Naive thymus-derived CD8-positive, alpha-beta T cell (primary cell): ENCODE results near the gene ADGRD1. TPM values are rescaled to one million over a fixed set of nuclear protein-coding genes. Genes with fewer than 3 reads are reported as not detected.

Source experiments
- ATAC-seq, 2 donors: fragments of 150-1000 bp; cut with Tn5 transposase in 1 of 2; sonication (Bioruptor Pico), chemical (Tn5 transposase) in 1 of 2; 1 replicate in 1 of 2; 2 replicates in 1 of 2; pipeline ENCODE4 v1.10.0; 2021; ENCODE audit warnings: mild to moderate bottlenecking in 2 of 2, moderate library complexity in 2 of 2
- POLR2A ChIA-PET: fragments of 350-600 bp; sonication (Branson Sonifier 250); formaldehyde crosslinking; loops from one replicate; lab custom pipeline; 2021; ENCODE audit warnings: antibody characterized with exemption; lab: Charles Lee
- DNase-seq, 10 donors: peaks; one replicate each; pipeline versions ENCODE4 v3.0.0 to v3.0.0-alpha.2; 2020 to 2022
- H3K27ac Mint-ChIP-seq, 10 donors: one replicate each; pipeline ENCODE4 v1.8.0; 2020 to 2022; ENCODE audit warnings: mild to moderate bottlenecking in 10 of 10, mixed read lengths in 10 of 10, moderate library complexity in 4 of 10, inconsistent platforms in 1 of 10
- H3K27me3 Mint-ChIP-seq, 5 donors: one replicate each; pipeline ENCODE4 v1.8.0; 2021 to 2022; ENCODE audit warnings: mixed read lengths in 5 of 5
- H3K36me3 Mint-ChIP-seq, 3 donors: one replicate each; pipeline ENCODE4 v1.8.0; 2020 to 2022; ENCODE audit warnings: mixed read lengths in 3 of 3, mild to moderate bottlenecking in 2 of 3, inconsistent platforms in 1 of 3
- H3K4me1 Mint-ChIP-seq, 4 donors: one replicate each; pipeline ENCODE4 v1.8.0; 2021 to 2022; ENCODE audit warnings: mixed read lengths in 4 of 4
- H3K4me3 Mint-ChIP-seq, 10 donors: one replicate each; pipeline ENCODE4 v1.8.0; 2020 to 2022; ENCODE audit warnings: mild to moderate bottlenecking in 10 of 10, mixed read lengths in 10 of 10, moderate library complexity in 6 of 10, inconsistent platforms in 1 of 10
- H3K9me3 Mint-ChIP-seq, 9 donors: one replicate each; pipeline ENCODE4 v1.8.0; 2020 to 2022; ENCODE audit warnings: mixed read lengths in 9 of 9, mild to moderate bottlenecking in 3 of 9, inconsistent platforms in 1 of 9, moderate library complexity in 1 of 9
- polyA plus RNA-seq, 3 donors: library from polyadenylated mRNA; unstranded; fragments of 300-500 nt; fragmentation: Illumina TruSeq; gene quantifications; one replicate each; pipeline ENCODE4 v1.2.3, GENCODE V29; 2021
- total RNA-seq, 8 experiments: library from RNA in 2 of 8; stranded (reverse) in 2 of 8; gene quantifications; one replicate each; pipeline ENCODE4 v1.2.3 and lab custom pipeline; 2021 to 2026

Gene ADGRD1
- total and polyA plus RNA-seq, 5 experiments from 2014 or later, result 0.20 to 0.36 (median 0.34) TPM; not detected in 2

DNA sequence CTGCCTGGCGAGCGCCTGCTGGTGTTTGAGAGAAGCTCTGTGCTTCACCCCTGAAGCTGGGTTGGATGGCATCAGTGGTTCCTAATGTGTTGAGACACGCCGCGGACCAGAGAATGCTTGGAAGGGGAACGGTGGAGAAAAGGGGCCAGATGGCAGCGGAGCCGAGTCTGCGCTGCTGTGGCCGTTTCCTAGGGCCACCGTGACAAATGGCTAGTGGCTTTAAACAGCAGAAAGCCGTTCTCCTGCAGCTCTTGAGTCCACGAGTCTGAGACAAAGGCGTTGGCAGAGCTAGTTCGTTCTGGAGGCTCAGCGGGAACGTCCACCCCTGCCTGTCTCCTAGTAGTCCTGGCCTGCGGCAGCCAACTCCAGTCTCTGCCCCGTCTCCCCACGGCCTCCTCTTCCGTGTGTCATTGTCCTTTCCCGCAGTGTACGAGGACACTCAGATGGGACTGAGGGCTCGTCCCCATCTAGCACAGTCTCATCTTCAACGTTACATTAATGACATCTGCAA lies 103.6 kb downstream of the ADGRD1 start:
- no peaks in the 10 kb centered on the region for H3K36me3 Mint-ChIP-seq
- H3K9me3 Mint-ChIP-seq, result no peaks in the 10 kb centered on the region
- no peak overlapping the region for H3K27ac Mint-ChIP-seq
- peaks cover 0 to 8% (median under 1%) of the 10 kb centered on the region in 4 donors for H3K4me1 Mint-ChIP-seq
- POLR2A ChIA-PET, result no interaction called here
- no peak overlapping the region for H3K4me3 Mint-ChIP-seq
- no peak for ATAC-seq
- H3K27me3 Mint-ChIP-seq, result peaks cover 3 to 17% (median 9%) of the 10 kb centered on the region in 5 donors
- peak in 2 of 10 donors; percentile 2 to 52 for DNase-seq

DNA sequence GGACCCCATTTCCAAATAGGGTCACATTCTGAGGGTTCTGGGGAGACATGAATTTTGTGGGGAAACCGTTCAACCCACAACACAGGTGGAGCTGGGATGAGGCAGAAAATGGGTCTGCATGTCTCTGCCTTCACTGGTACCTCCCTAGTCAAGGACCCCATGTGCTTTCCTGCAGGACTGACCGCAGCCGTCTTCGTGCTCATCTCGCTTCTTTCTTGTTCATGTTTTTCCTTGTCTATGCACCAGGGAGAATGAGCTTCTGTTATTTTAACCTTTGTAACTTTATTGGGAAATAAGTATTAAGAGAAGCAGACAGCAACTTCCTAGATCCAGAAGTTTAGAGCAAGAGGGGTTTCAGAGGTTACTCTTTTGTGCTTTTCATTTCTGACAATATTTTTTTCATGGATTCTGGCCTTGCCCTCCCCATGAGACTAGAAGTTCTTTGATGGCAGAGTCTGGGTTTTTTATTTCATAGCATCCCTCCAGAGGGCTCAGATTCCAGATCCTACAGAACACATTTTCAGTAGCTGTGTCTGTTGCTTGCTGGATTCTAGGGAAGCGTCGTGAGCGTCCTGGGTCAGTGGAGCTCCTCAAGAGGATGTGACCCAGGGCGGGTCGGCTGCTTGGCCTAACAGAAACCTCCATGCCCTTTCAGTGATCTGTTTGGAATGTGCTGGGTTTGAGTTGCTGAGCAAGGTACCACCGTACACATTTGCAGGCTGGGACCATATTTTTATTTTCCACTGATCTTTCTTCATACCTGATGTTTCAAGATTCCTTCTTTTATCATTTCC lies 104.2 kb downstream of the ADGRD1 start:
- Mint-ChIP-seq H3K36me3 (no peaks in the 10 kb centered on the region), H3K9me3 (no peaks in the 10 kb centered on the region), H3K27ac (no peak overlapping the region), H3K4me1 (peaks cover 0 to 8% (median under 1%) of the 10 kb centered on the region in 4 donors), H3K4me3 (no peak overlapping the region), H3K27me3 (peaks cover 3 to 17% (median 10%) of the 10 kb centered on the region in 5 donors)
- DNase-seq, result no peak
- ATAC-seq, result no peak
- POLR2A ChIA-PET, result no interaction called here

DNA sequence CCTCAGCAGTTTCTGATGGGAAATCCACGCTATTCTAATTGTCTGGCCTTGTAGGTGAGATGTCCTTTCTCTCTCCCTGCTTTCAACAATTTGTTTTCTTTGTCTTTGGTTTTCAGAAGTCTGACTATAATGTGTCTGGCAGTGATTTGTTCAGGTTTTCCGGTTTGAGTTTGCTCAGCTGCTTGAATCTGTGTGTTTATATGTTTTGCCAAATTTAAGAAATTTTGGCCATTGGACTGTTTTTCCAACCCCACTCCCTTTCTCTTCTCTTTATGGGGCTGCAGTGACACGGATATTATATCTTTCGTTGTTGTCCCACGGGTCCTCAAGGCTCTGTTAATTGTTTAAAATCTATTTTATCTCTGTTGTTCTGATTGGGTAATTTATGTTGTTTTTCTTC lies 105.0 kb downstream of the ADGRD1 start:
- no peak overlapping the region for H3K4me3 Mint-ChIP-seq
- POLR2A ChIA-PET, result no interaction called here
- H3K4me1 Mint-ChIP-seq, result peaks cover 0 to 8% (median under 1%) of the 10 kb centered on the region in 4 donors
- DNase-seq (no peak), ATAC-seq (no peak)
- no peaks in the 10 kb centered on the region for H3K9me3 Mint-ChIP-seq
- no peak overlapping the region for H3K27ac Mint-ChIP-seq
- peaks cover 5 to 17% (median 12%) of the 10 kb centered on the region in 5 donors for H3K27me3 Mint-ChIP-seq
- no peaks in the 10 kb centered on the region for H3K36me3 Mint-ChIP-seq

DNA sequence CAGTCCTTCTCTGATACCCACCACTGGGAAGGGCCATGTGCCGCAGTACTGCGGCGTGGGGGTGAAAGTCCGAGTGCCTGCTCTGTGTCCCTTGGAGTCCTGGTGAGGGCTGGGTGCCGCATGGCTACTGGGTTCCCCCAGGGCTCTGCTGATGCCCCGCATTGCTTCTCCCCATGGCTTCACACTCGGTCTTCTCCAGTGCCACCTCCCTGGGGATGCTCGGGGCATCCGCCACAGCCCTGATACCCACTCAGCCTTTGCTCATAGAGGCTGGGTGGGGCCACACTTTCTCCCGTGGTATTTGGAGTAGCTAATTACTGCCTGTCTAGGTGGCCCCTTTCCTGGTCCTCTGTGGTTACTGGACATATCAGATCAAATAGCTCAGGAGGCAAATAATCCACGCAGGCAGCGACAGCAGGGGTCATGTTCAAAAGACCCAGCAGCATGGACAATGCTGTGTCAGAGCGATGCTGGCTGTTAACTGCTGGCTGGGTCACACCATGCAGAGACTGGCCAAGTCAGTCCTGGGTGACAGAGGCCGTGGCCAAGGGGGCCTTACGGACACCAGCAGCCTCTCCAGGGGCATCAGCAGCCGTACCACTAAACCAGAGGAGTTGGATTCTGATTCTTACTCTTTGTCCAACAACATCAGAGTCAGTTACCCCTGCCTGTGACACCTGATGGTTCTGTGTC lies 106.5 kb downstream of the ADGRD1 start:
- no peak overlapping the region for H3K27ac Mint-ChIP-seq
- peak in 2 of 10 donors; percentile 14 to 50 for DNase-seq
- H3K36me3 Mint-ChIP-seq, result no peaks in the 10 kb centered on the region
- no peak for ATAC-seq
- POLR2A ChIA-PET, result no interaction called here
- H3K9me3 Mint-ChIP-seq, result no peaks in the 10 kb centered on the region
- H3K27me3 Mint-ChIP-seq, result peaks cover 8 to 29% (median 18%) of the 10 kb centered on the region in 5 donors
- H3K4me3 Mint-ChIP-seq, result no peak overlapping the region
- peaks cover 0 to 14% (median 2%) of the 10 kb centered on the region in 4 donors for H3K4me1 Mint-ChIP-seq

DNA sequence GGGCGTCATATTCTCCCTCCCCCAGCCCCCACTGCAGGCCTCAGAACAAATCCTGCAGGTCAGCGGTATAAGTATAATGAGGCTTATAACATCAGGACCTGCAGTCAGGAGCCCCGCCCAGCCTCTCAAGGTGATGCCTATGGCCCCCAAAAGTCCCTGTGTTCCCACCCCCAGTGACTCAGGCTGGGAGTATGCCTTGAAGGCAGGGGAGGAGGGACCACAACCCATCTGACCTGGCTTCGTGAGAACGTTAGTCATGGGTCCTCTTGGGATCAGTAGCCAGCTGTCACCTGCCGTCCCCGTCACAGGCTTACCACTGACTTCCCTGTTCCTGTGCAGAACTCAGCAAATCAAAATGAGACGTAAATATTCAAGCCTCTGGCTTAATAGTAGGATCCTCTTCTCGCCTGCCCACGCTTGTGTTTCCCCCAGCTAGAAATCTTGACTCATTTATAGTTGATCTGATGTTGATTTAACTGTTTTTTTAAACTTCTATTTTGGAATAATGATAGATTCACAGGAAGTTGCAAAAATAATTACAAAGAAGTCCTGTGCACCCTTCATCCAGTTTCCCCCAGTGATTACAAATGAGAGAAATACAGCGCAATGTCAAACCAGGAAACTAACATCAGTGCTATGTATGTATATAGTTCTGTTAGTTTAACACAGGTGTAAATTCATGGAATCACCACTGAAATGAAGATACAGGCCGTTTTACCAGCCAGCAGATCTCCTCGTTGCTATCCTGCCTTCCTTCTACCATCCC lies 107.5 kb downstream of the ADGRD1 start:
- DNase-seq, result peak in 1 of 10 donors; percentile 50
- H3K4me3 Mint-ChIP-seq, result no peak overlapping the region
- no peak overlapping the region for H3K27ac Mint-ChIP-seq
- no peaks in the 10 kb centered on the region for H3K9me3 Mint-ChIP-seq
- no peaks in the 10 kb centered on the region for H3K36me3 Mint-ChIP-seq
- ATAC-seq, result no peak
- H3K4me1 Mint-ChIP-seq, result peaks cover 0 to 5% (median 2%) of the 10 kb centered on the region in 4 donors
- peaks cover 8 to 35% (median 24%) of the 10 kb centered on the region in 5 donors for H3K27me3 Mint-ChIP-seq
- POLR2A ChIA-PET, result no interaction called here

DNA sequence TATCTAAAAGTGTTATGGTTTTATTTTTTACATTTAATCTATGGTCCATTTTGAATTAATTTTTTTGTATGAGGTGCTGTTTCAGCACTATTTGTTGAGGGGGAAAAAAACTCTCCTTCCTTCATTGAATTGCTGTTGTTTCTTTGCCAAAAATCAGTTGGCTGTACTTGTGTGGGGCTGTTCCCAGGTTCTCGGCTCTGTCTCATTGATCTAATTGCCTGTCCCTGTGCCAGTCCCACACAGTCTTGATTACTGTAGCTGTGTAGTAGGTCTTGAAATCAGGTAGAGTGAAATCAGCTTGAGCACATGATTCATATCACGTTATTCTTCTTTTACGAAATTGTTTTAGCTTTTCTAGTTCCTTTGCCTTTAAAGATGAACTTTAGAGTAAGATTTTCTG lies 109.7 kb downstream of the ADGRD1 start:
- peaks cover 0 to 5% (median 2%) of the 10 kb centered on the region in 4 donors for H3K4me1 Mint-ChIP-seq
- DNase-seq, result no peak
- peaks cover 5 to 49% (median 31%) of the 10 kb centered on the region in 5 donors for H3K27me3 Mint-ChIP-seq
- no peak overlapping the region for H3K27ac Mint-ChIP-seq
- no peaks in the 10 kb centered on the region for H3K36me3 Mint-ChIP-seq
- H3K4me3 Mint-ChIP-seq, result no peak overlapping the region
- H3K9me3 Mint-ChIP-seq, result no peaks in the 10 kb centered on the region
- no peak for ATAC-seq
- POLR2A ChIA-PET, result no interaction called here

DNA sequence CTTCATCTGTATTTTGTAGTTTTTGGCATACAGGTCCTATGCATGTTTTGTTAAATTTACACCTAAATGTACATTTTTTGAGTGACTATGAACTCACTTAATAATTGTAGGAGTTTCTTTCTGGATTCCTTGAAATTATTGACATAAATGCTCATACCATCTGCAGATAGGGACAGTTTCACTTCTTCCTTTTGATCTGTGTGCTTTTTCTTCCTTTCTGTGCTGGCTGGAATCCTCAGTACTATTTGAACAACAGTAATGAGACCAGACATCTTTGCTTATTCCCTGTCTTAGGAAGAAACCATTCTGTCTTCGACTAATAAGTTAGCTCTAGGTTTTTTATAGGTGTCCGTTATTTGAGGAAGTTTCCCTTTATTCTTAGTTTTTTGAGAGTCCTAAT lies 110.3 kb downstream of the ADGRD1 start:
- no peak overlapping the region for H3K27ac Mint-ChIP-seq
- H3K4me3 Mint-ChIP-seq, result no peak overlapping the region
- peaks cover 0 to 5% (median 2%) of the 10 kb centered on the region in 4 donors for H3K4me1 Mint-ChIP-seq

DNA sequence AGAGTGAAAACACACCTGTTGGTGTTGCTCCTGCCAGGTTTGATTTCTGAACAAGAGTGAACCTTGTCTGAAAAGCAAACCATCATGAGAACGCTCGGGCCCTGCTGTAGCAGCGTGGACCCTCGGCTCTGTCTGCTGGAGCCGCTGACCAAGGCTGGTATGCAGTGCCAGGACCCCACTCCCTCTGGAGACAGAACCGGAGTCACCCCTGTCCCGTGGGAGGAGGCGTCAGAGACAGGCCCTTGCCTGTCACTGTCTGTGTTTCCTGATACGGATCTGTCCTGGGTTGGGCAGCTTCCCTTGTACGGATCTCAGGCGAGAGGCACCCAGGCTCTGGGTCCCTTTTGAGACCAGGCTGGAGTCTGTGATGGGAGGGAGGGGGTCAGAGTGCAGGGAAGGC lies 111.6 kb downstream of the ADGRD1 start:
- POLR2A ChIA-PET, result no interaction called here
- no peaks in the 10 kb centered on the region for H3K36me3 Mint-ChIP-seq
- DNase-seq, result no peak
- H3K4me1 Mint-ChIP-seq, result peaks cover 0 to 5% (median 2%) of the 10 kb centered on the region in 4 donors
- peaks cover 5 to 49% (median 31%) of the 10 kb centered on the region in 5 donors for H3K27me3 Mint-ChIP-seq
- no peaks in the 10 kb centered on the region for H3K9me3 Mint-ChIP-seq
- peak overlapping the region in 2 of 10 donors; percentile 52 to 67 for H3K27ac Mint-ChIP-seq
- ATAC-seq, result no peak
- no peak overlapping the region for H3K4me3 Mint-ChIP-seq

More for the DNA sequence above, 110.3 kb downstream of the ADGRD1 start:
- ATAC-seq (no peak), DNase-seq (no peak)
- H3K9me3 Mint-ChIP-seq, result no peaks in the 10 kb centered on the region
- POLR2A ChIA-PET, result no interaction called here
- no peaks in the 10 kb centered on the region for H3K36me3 Mint-ChIP-seq
- peaks cover 5 to 49% (median 31%) of the 10 kb centered on the region in 5 donors for H3K27me3 Mint-ChIP-seq

DNA sequence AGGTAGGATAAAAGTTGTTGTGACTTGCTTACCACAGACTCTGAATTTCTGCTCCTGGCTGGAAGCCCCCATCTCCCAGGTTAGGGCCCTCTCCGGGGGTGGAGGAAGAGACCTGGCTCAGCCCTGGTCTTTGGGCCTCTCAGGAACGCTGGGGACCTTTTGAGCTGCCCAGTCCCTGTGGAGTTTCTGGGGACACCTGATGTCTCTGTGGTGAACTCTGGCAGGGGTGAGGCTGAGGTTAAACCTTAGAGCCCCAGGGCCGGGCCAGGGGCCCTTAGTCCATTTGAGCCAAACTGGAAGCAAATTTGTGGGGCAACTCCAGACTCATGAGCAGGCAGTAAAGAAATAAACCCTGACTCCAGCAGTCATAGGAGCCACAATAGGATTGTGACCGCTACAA lies 112.1 kb downstream of the ADGRD1 start:
- ATAC-seq (no peak), DNase-seq (no peak)
- Mint-ChIP-seq H3K27me3 (peaks cover 5 to 48% (median 31%) of the 10 kb centered on the region in 5 donors), H3K4me1 (peaks cover 0 to 5% (median 2%) of the 10 kb centered on the region in 4 donors), H3K9me3 (no peaks in the 10 kb centered on the region), H3K36me3 (no peaks in the 10 kb centered on the region), H3K4me3 (no peak overlapping the region), H3K27ac (no peak overlapping the region)
- POLR2A ChIA-PET, result no interaction called here

DNA sequence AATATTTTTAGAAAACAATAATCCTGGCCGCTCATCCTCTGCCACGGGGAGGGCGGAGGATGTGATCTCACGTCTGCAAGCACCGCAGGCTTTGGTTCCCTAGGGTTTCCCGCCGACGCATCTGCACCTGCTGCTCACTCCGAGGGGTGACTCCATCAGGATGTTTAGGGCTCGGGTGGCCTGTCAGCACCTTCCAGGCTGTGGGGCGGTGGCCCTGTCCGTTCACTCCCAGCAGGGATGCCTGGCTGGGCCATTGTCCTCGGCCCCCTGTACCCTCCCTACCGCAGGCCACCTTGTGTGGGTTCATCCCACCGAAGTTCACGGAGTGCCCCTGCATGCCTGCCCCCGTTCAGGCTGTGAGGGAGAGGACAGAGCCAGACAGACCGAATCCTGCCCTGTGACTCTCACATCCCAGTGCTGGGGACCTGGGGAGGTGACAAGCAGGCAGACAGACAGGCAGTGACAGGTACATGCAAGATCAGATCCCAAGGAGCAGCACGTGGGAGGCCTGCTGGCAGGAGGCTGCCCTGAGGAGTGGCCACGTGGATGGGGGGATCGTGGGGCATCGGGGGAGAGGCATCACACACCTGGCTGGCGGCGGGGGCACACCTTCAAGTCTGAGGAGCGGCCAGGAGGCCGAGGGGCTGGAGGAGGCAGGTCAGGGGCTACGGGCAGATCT lies 112.6 kb downstream of the ADGRD1 start:
- peaks cover 5 to 43% (median 29%) of the 10 kb centered on the region in 5 donors for H3K27me3 Mint-ChIP-seq
- H3K4me3 Mint-ChIP-seq, result no peak overlapping the region
- H3K36me3 Mint-ChIP-seq, result no peaks in the 10 kb centered on the region
- no peak for DNase-seq
- peaks cover 0 to 5% (median 2%) of the 10 kb centered on the region in 4 donors for H3K4me1 Mint-ChIP-seq
- H3K27ac Mint-ChIP-seq, result no peak overlapping the region
- no peaks in the 10 kb centered on the region for H3K9me3 Mint-ChIP-seq
- POLR2A ChIA-PET, result no interaction called here
- ATAC-seq, result no peak

DNA sequence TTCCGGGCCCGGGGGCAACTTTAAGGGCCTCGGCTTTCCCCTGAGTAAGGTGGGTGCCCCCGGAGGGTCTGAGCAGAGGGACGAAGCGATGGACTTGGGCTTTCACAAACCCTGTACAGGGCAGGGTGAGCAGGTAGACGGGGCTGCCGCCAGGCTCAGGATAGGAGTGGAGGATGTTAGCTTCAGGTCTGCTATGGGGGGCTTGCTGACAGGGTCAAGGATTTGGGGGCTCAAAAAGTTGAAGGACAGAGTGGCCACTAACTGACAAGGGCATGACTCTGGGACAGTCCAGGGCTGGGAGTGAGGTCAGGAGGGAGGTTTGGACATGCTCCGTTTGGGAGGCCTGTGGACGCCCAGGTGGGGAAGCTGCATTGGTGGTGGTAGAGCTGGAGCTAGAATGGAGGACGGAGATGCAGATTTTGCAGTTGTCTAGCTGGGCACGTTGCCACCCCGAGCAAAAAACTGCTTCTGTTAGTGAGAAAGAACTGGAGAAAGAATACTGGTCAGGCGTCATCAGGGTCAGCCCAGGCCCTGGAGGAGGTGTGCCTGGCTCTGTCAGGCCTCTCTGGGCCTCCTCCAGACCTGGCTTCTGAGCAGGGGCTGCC lies 113.3 kb downstream of the ADGRD1 start:
- POLR2A ChIA-PET, result no interaction called here
- ATAC-seq (no peak), DNase-seq (no peak)
- Mint-ChIP-seq H3K4me1 (peaks cover 0 to 5% (median 2%) of the 10 kb centered on the region in 4 donors), H3K36me3 (no peaks in the 10 kb centered on the region), H3K27ac (no peak overlapping the region), H3K9me3 (no peaks in the 10 kb centered on the region), H3K4me3 (no peak overlapping the region), H3K27me3 (peaks cover 5 to 38% (median 25%) of the 10 kb centered on the region in 5 donors)
